Thyroid gland (tissue), 4 donors: ENCODE measurements around the gene B4GALT3.

Source experiments
- POLR2A ChIP-seq, 2 donors: fragments of 450-650 bp; IDR thresholded peaks; one replicate each; pipeline ENCODE4 v1.6.1; 2017; ENCODE audit warnings: antibody characterized with exemption in 2 of 2, mild to moderate bottlenecking in 2 of 2, moderate library complexity in 1 of 2
- TF ChIP-seq, protein P1 (sequence below), 6 experiments: fragments of 200-600 bp in 3 of 6; fragments of 450-650 bp in 3 of 6; sonication (generic) in 3 of 6; IDR thresholded peaks; one replicate each; pipeline ENCODE4 v1.5.1; 2016 to 2019; ENCODE audit warnings: antibody characterized with exemption in 6 of 6, mild to moderate bottlenecking in 2 of 6, inconsistent platforms in 1 of 6, moderate library complexity in 1 of 6

DNA sequence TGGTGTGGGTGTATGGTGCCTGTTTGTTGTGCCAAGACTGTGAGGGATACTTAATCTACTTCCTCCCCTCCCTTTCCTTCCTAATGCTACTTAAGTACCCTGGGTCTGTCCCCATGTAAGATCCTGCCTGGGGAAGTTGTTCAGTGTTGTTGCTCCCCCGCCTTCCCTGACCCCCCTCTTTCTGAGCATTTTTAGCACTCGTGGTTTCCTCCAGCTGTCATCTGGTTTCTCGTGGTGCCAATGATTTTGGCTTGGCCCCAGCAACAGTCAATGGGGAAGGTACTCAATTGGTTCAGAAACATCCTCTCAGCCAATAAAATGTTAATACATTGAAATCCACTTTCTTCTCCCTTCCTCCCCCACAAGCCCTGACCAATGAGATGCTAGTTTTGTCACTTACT, 8.0 kb upstream of the B4GALT3 start:
- TF ChIP-seq, protein P1, sequence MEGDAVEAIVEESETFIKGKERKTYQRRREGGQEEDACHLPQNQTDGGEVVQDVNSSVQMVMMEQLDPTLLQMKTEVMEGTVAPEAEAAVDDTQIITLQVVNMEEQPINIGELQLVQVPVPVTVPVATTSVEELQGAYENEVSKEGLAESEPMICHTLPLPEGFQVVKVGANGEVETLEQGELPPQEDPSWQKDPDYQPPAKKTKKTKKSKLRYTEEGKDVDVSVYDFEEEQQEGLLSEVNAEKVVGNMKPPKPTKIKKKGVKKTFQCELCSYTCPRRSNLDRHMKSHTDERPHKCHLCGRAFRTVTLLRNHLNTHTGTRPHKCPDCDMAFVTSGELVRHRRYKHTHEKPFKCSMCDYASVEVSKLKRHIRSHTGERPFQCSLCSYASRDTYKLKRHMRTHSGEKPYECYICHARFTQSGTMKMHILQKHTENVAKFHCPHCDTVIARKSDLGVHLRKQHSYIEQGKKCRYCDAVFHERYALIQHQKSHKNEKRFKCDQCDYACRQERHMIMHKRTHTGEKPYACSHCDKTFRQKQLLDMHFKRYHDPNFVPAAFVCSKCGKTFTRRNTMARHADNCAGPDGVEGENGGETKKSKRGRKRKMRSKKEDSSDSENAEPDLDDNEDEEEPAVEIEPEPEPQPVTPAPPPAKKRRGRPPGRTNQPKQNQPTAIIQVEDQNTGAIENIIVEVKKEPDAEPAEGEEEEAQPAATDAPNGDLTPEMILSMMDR (IDR thresholded peaks at IDR 0.05): no peak
- TF ChIP-seq POLR2A (IDR thresholded peaks at IDR 0.05): no peak
